Smooth muscle cell (in vitro differentiated cells): ENCODE measurements around the gene REXO4. TPM values are rescaled to one million over a fixed set of nuclear protein-coding genes. Genes with fewer than 3 reads are reported as not detected.

Source experiments
- DNase-seq: peaks from one replicate; lab custom pipeline; 2025; ENCODE audit not compliant: unreplicated experiment; lab: John Stamatoyannopoulos, UW
- H2AFZ ChIP-seq: fragments of 200-600 bp; sonication (generic); 2 replicates; pipeline ENCODE4 v1.6.0; 2016; ENCODE audit warnings: antibody characterized with exemption, low read depth, mild to moderate bottlenecking
- H3F3A ChIP-seq: fragments of 200-600 bp; sonication (generic); 2 replicates; pipeline ENCODE4 v1.6.0; 2017; ENCODE audit warnings: antibody characterized with exemption, low read depth
- H3K27ac ChIP-seq: fragments of 200-600 bp; sonication (generic); 2 replicates; pipeline ENCODE4 v1.5.1; 2016; ENCODE audit warnings: low read depth, mild to moderate bottlenecking
- H3K27me3 ChIP-seq: fragments of 200-600 bp; sonication (generic); 2 replicates; pipeline ENCODE4 v1.6.1; 2016; ENCODE audit warnings: low read depth, mild to moderate bottlenecking
- H3K36me3 ChIP-seq: fragments of 200-600 bp; sonication (generic); 2 replicates; pipeline ENCODE4 v1.5.1; 2016; ENCODE audit warnings: low read depth
- H3K4me1 ChIP-seq: fragments of 200-600 bp; sonication (generic); 2 replicates; pipeline ENCODE4 v1.5.1; 2016; ENCODE audit warnings: low read depth
- H3K4me2 ChIP-seq: fragments of 200-600 bp; sonication (generic); 2 replicates; pipeline ENCODE4 v1.6.0; 2016; ENCODE audit warnings: mild to moderate bottlenecking
- H3K4me3 ChIP-seq: fragments of 200-600 bp; sonication (generic); 2 replicates; pipeline ENCODE4 v1.5.1; 2016; ENCODE audit warnings: mild to moderate bottlenecking
- H3K79me2 ChIP-seq: fragments of 200-600 bp; sonication (generic); 2 replicates; pipeline ENCODE4 v1.6.0; 2016; ENCODE audit warnings: low read depth, mild to moderate bottlenecking
- H3K9ac ChIP-seq: fragments of 200-600 bp; sonication (generic); 2 replicates; pipeline ENCODE4 v1.6.0; 2016; ENCODE audit warnings: low read depth
- H3K9me3 ChIP-seq: fragments of 200-600 bp; sonication (generic); replicated peaks from 2 replicates; pipeline ENCODE4 v1.5.1; 2016; ENCODE audit warnings: low read depth
- H4K20me1 ChIP-seq: fragments of 200-600 bp; sonication (generic); 2 replicates; pipeline ENCODE4 v1.6.0; 2016; ENCODE audit warnings: low read depth
- WGBS: methylation state at CpG from one replicate; pipeline ENCODE4 v1.1.7; 2016; ENCODE audit warnings: low lambda C conversion rate; 5-methylcytosine and 5-hydroxymethylcytosine counted together
- polyA plus RNA-seq: library from polyadenylated mRNA; unstranded; fragments of >200 nt; fragmentation: Nextera tagmentation; extraction: Ambion mirVana; gene quantifications from 2 replicates; pipeline ENCODE4 v1.2.1, GENCODE V29; 2016
- total RNA-seq: library from RNA; depleted of rRNA; stranded (reverse); fragments of >200 nt; gene quantifications from 2 replicates; pipeline ENCODE4 v1.2.3, GENCODE V29; 2014
- TF ChIP-seq, protein P1 (sequence below): fragments of 200-600 bp; sonication (generic); IDR thresholded peaks from 2 replicates; pipeline ENCODE4 v1.5.1; 2017; ENCODE audit warnings: borderline replicate concordance, mild to moderate bottlenecking, antibody characterized with exemption; ENCODE audit not compliant: insufficient read depth, poor library complexity, severe bottlenecking

Gene REXO4
- total and polyA plus RNA-seq, 2 experiments from 2014 or later: 11.5 to 18.5 TPM

DNA sequence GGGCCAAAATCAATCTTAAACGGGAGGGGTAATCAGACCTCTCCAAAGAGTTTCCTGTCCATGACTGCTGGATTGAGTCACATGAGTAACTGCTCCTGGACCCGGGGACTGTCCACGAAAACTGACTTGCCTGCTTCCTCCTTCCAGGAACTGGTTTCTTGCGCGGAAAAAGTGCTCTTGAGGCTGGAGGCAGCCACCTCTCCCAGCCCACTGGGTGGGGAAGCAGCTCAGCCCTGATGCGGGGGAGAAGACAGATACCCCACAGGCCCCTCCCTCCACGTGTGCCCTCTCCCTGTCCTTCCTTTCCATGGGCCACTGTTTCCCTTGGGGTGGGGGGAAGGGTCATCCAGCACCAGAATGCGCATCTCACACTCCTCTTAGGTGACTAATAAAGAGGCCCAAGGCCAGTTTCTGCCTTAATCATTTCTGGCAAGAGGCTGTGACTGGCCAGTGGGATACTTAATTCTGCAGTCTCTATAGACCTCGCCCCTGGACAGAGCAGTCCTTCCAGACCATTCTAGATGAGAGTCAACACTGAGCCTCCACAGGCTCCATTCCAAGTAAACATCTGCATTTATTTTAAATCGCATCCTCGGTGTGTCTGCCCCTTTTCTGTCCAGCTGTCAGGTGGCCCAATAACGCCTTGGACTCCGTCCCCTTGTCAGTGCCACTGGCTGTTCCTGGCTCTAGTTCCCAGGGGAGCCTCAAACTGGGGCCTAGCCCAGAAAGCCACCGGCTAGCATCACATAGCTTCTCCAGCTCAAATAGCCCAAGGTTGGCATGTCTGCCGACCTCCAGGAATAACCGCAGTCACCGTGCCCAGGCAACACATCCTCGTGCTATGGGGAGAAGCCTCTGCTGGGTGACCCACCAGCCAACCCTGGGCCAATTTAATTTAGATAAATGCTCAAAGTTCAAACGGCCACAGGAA, 12.0 kb downstream of the REXO4 start:
- TF ChIP-seq, protein P1, sequence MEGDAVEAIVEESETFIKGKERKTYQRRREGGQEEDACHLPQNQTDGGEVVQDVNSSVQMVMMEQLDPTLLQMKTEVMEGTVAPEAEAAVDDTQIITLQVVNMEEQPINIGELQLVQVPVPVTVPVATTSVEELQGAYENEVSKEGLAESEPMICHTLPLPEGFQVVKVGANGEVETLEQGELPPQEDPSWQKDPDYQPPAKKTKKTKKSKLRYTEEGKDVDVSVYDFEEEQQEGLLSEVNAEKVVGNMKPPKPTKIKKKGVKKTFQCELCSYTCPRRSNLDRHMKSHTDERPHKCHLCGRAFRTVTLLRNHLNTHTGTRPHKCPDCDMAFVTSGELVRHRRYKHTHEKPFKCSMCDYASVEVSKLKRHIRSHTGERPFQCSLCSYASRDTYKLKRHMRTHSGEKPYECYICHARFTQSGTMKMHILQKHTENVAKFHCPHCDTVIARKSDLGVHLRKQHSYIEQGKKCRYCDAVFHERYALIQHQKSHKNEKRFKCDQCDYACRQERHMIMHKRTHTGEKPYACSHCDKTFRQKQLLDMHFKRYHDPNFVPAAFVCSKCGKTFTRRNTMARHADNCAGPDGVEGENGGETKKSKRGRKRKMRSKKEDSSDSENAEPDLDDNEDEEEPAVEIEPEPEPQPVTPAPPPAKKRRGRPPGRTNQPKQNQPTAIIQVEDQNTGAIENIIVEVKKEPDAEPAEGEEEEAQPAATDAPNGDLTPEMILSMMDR: no peak
- H3K36me3 ChIP-seq: peaks cover 10% of the 10 kb centered on the region

DNA sequence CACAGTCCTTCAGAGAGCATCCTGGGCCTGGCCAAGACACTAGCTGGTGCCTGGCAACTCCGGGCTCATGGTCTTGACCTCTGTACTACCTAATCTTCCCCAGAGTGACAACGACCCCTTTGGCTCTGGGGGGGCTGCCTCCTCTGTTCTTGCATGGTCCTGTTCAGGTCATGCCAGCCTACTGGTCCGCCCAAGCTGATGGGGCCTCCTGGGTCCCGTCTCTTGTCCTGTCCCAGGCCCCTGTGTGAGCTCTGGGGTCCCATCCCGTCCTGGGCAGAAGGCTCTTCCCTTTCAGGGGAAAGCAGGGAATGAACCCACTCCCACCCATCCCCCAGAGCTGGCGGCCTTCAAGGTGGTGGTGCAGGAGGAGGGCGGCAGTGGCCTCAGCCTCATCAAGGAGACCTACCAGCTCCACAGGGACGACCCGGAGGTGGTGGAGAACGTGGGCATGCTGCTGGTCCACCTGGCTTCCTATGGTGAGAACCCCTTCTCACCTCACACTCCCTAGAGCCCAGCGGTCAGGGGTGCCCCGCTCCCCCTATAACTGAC, 13.3 kb downstream of the REXO4 start:
- H3K79me2 ChIP-seq: no peaks in the 10 kb centered on the region
- no peaks in the 10 kb centered on the region for H3K4me1 ChIP-seq
- no peak overlapping the region for H3K4me3 ChIP-seq
- peaks cover 10% of the 10 kb centered on the region for H4K20me1 ChIP-seq
- TF ChIP-seq, protein P1: no peak
- no peak overlapping the region for H3K4me2 ChIP-seq
- H3K9ac ChIP-seq: no peak overlapping the region
- 98% methylated on average over 12 of the region's 12 CpGs for WGBS
- no peaks in the 10 kb centered on the region for H3K27me3 ChIP-seq
- no peak for DNase-seq
- no peaks in the 10 kb centered on the region for H3K36me3 ChIP-seq
- no peaks in the 10 kb centered on the region for H3F3A ChIP-seq
- H3K27ac ChIP-seq: no peak overlapping the region
- H3K9me3 ChIP-seq: no peaks in the 10 kb centered on the region
- H2AFZ ChIP-seq: no peak overlapping the region

More for the DNA sequence above, 12.0 kb downstream of the REXO4 start:
- Histone ChIP-seq H3K9ac (no peak overlapping the region), H4K20me1 (peaks cover 10% of the 10 kb centered on the region), H3K27me3 (no peaks in the 10 kb centered on the region), H3K79me2 (no peaks in the 10 kb centered on the region), H3K27ac (no peak overlapping the region), H3K4me3 (no peak overlapping the region), H3K4me1 (no peaks in the 10 kb centered on the region), H3K9me3 (no peaks in the 10 kb centered on the region), H3K4me2 (no peak overlapping the region), H2AFZ (no peak overlapping the region), H3F3A (no peaks in the 10 kb centered on the region)
- 96% methylated on average over 19 of the region's 19 CpGs for WGBS
- no peak for DNase-seq

GRCh38 chr9:133403766-133404453, 13.9 kb downstream of the REXO4 start:
- no peaks in the 10 kb centered on the region for H3K27me3 ChIP-seq
- no peak for DNase-seq
- H3F3A ChIP-seq: no peaks in the 10 kb centered on the region
- H3K9ac ChIP-seq: no peak overlapping the region
- H3K4me3 ChIP-seq: no peak overlapping the region
- no peaks in the 10 kb centered on the region for H3K9me3 ChIP-seq
- TF ChIP-seq, protein P1: peak; percentile 44
- no peak overlapping the region for H3K4me2 ChIP-seq
- peaks cover 10% of the 10 kb centered on the region for H4K20me1 ChIP-seq
- no peaks in the 10 kb centered on the region for H3K4me1 ChIP-seq
- H2AFZ ChIP-seq: no peak overlapping the region
- no peak overlapping the region for H3K27ac ChIP-seq
- WGBS: 88% methylated on average over 16 of the region's 16 CpGs
- no peaks in the 10 kb centered on the region for H3K79me2 ChIP-seq
- no peaks in the 10 kb centered on the region for H3K36me3 ChIP-seq
